NB4 (cell line): ENCODE data around the gene AKT1.

Experiments used
- DNase-seq: peaks from one replicate; pipeline ENCODE4 v3.0.0; 2010; ENCODE audit warnings: low read depth
- H3K4me3 ChIP-seq: one replicate; pipeline ENCODE4 v1.5.1; 2011; ENCODE audit warnings: mild to moderate bottlenecking, low read depth, low read length, moderate library complexity
- CTCF ChIP-seq: IDR thresholded peaks from one replicate; pipeline ENCODE4 v1.5.1; 2012; ENCODE audit warnings: low read depth, low read length
- MAX ChIP-seq: IDR thresholded peaks from 2 replicates; pipeline ENCODE4 v1.6.1; 2011; ENCODE audit warnings: low read depth, low read length
- MYC ChIP-seq: IDR thresholded peaks from 2 replicates; pipeline ENCODE4 v1.6.1; 2011; ENCODE audit warnings: low read depth, low read length
- POLR2A ChIP-seq: IDR thresholded peaks from 2 replicates; pipeline ENCODE4 v1.6.1; 2011; ENCODE audit warnings: mild to moderate bottlenecking; ENCODE audit not compliant: insufficient read length; ENCODE audit errors: extremely low read depth

The AKT1 gene

GRCh38 chr14:104810316-104810715 lies 14.8 kb upstream of the AKT1 start:
- H3K4me3 ChIP-seq = no peak overlapping the region
- TF ChIP-seq CTCF (no peak), POLR2A (no peak), MAX (no peak), MYC (no peak)
- DNase-seq = no peak

GRCh38 chr14:104808456-104808855 lies 12.9 kb upstream of the AKT1 start:
- DNase-seq = no peak

GRCh38 chr14:104806625-104807465 lies 11.3 kb upstream of the AKT1 start:
- TF ChIP-seq MYC (no peak), MAX (no peak), CTCF (no peak), POLR2A (no peak)
- no peak for DNase-seq
- no peak overlapping the region for H3K4me3 ChIP-seq

More at GRCh38 chr14:104808456-104808855, 12.9 kb upstream of the AKT1 start:
- H3K4me3 ChIP-seq = no peak overlapping the region
- TF ChIP-seq CTCF = no peak

- no peak overlapping the region for H3K4me3 ChIP-seq
- no peak for TF ChIP-seq POLR2A
- no peak for TF ChIP-seq MYC
- no peak for TF ChIP-seq MAX
- no peak for TF ChIP-seq CTCF
- peak; percentile 44 for DNase-seq
Measured at GRCh38 chr14:104805941-104806624, 10.5 kb upstream of the AKT1 start.

GRCh38 chr14:104805326-104805678 lies 9.8 kb upstream of the AKT1 start:
- no peak overlapping the region for H3K4me3 ChIP-seq
- TF ChIP-seq MYC (0 out of 2 replicates have a peak, but pooled peaks have one; percentile 47), MAX (peak; percentile 64), POLR2A (no peak)
- DNase-seq = peak; percentile 91
